GM18526 (cell line): Measurements from ENCODE around the gene MAPK10.

ENCODE experiments used
- POLR2A ChIP-seq: IDR thresholded peaks from 3 replicates; pipeline ENCODE4 v1.6.1; 2011; ENCODE audit not compliant: insufficient read length; ENCODE audit errors: extremely low read depth

The MAPK10 gene

GRCh38 chr4:86184216-86184900 is 175.5 kb downstream of the MAPK10 start:
- TF ChIP-seq POLR2A: no peak

GRCh38 chr4:86181585-86181984 is 178.3 kb downstream of the MAPK10 start:
- no peak for TF ChIP-seq POLR2A

- TF ChIP-seq POLR2A: no peak
These were observed 181.6 kb downstream of the MAPK10 start for GRCh38 chr4:86178211-86178610.

- no peak for TF ChIP-seq POLR2A
These were observed 185.3 kb downstream of the MAPK10 start for GRCh38 chr4:86174506-86174905.

- TF ChIP-seq POLR2A: no peak
These were observed 199.4 kb downstream of the MAPK10 start for GRCh38 chr4:86160426-86160825.

GRCh38 chr4:86159216-86159615 is 200.6 kb downstream of the MAPK10 start:
- no peak for TF ChIP-seq POLR2A

- TF ChIP-seq POLR2A: no peak
These were observed 203.3 kb downstream of the MAPK10 start for GRCh38 chr4:86156531-86156930.

- no peak for TF ChIP-seq POLR2A
These were observed 204.1 kb downstream of the MAPK10 start for GRCh38 chr4:86155766-86156165.

- TF ChIP-seq POLR2A: no peak
These were observed 207.4 kb downstream of the MAPK10 start for GRCh38 chr4:86152454-86152853.

- TF ChIP-seq POLR2A: no peak
These were observed 208.7 kb downstream of the MAPK10 start for GRCh38 chr4:86151196-86151595.

- no peak for TF ChIP-seq POLR2A
These were observed 218.7 kb downstream of the MAPK10 start for GRCh38 chr4:86141161-86141560.

GRCh38 chr4:86132468-86132867 is 227.4 kb downstream of the MAPK10 start:
- TF ChIP-seq POLR2A: no peak

GRCh38 chr4:86131456-86131855 is 228.4 kb downstream of the MAPK10 start:
- TF ChIP-seq POLR2A: no peak

- TF ChIP-seq POLR2A: no peak
These were observed 229.5 kb downstream of the MAPK10 start for GRCh38 chr4:86130160-86130933.

GRCh38 chr4:86129546-86129945 is 230.3 kb downstream of the MAPK10 start:
- TF ChIP-seq POLR2A: no peak

- TF ChIP-seq POLR2A: no peak
These were observed 237.4 kb downstream of the MAPK10 start for GRCh38 chr4:86122404-86122803.
